A673 (cell line): ENCODE measurements around the gene ATOH7.

ENCODE experiments used
- CTCF ChIP-seq: fragments of 300-800, 200-600 bp; sonication (generic); conservative IDR thresholded peaks from 2 replicates; pipeline ENCODE4 v1.5.1; 2017; ENCODE audit warnings: low read depth, mild to moderate bottlenecking, antibody characterized with exemption, low read length, moderate library complexity, mixed read lengths
- EZH2 ChIP-seq: fragments of 200-600 bp; sonication (generic); IDR thresholded peaks from 2 replicates; pipeline ENCODE4 v1.6.1; 2017; ENCODE audit warnings: borderline replicate concordance, low read depth, mild to moderate bottlenecking, mixed read lengths, antibody characterized with exemption, low read length; ENCODE audit not compliant: poor library complexity, severe bottlenecking

- no peak for TF ChIP-seq EZH2
- TF ChIP-seq CTCF: 0 out of 2 replicates have a peak, but pooled peaks have one; percentile 30
These were observed 652 bp downstream of the ATOH7 start for GRCh38 chr10:68231106-68231816.
